A549 (cell line): Measurements from ENCODE around the gene OR2V1. TPM values are rescaled to one million over a fixed set of nuclear protein-coding genes. Genes with fewer than 3 reads are reported as not detected.
A peak's percentile ranks its signal among the peaks of the same experiment; 100 is the strongest.

ENCODE experiments used
- ATAC-seq, 2 experiments: fragments of 200-7000 bp in 1 of 2; fragments of >200 bp in 1 of 2; cut with Nextera tagmentation in 1 of 2; cut with Tn5 transposase in 1 of 2; 3 replicates each; pipeline versions ENCODE4 v1.8.0 to v1.9.1; 2018 to 2020; ENCODE audit warnings: mild to moderate bottlenecking in 1 of 2, moderate library complexity in 1 of 2
- CTCF ChIA-PET: fragments of 300-600 bp; sonication (Branson Sonifier 250); formaldehyde crosslinking; extraction: SDS; loops from one replicate; lab custom pipeline; 2021; ENCODE audit warnings: antibody characterized with exemption, inconsistent platforms; lab: Yijun Ruan, JAX
- POLR2A ChIA-PET: fragments of 350-600 bp; formaldehyde crosslinking; extraction: SDS; loops from one replicate; lab custom pipeline; 2021; ENCODE audit warnings: antibody characterized with exemption, inconsistent platforms; lab: Yijun Ruan, JAX
- DNase-seq, 2 experiments: peaks; one replicate each; pipeline versions ENCODE4 v3.0.0 to v3.0.0-alpha.2; 2011 to 2016; ENCODE audit warnings: low read depth in 1 of 2, low spot score in 1 of 2
- FAIRE-seq: peaks from 2 replicates; lab custom pipeline; 2011; peaks lifted over from hg19 to GRCh38; lab: Jason Lieb, UNC
- H3K27ac ChIP-seq, 2 experiments: fragments of >200 bp; sonication (Bioruptor Twin); formaldehyde crosslinking; 3 replicates each; pipeline ENCODE4 v1.5.1; 2016 to 2017
- H3K4me1 ChIP-seq: fragments of >200 bp; sonication (Bioruptor Twin); formaldehyde crosslinking; 3 replicates; pipeline ENCODE4 v1.6.1; 2016
- H3K4me2 ChIP-seq: fragments of >200 bp; sonication (Bioruptor Twin); formaldehyde crosslinking; 3 replicates; pipeline ENCODE4 v1.6.1; 2016
- H3K4me3 ChIP-seq: fragments of >200 bp; sonication (Bioruptor Twin); formaldehyde crosslinking; 3 replicates; pipeline ENCODE4 v1.5.1; 2016
- H3K9me3 ChIP-seq: fragments of >200 bp; sonication (Bioruptor Twin); formaldehyde crosslinking; 3 replicates; pipeline ENCODE4 v1.6.1; 2016
- BHLHE40 ChIP-seq: IDR thresholded peaks from 2 replicates; pipeline ENCODE4 v1.6.1; 2012; ENCODE audit warnings: low read depth, low read length, inconsistent platforms
- CHD4 ChIP-seq: fragments of 200-600 bp; sonication (generic); IDR thresholded peaks from 2 replicates; pipeline ENCODE4 v1.6.1; 2016; ENCODE audit warnings: antibody characterized with exemption, mild to moderate bottlenecking, borderline replicate concordance
- FOSL2 ChIP-seq, 2 experiments: fragments of 450-650 bp in 1 of 2; fragments of >200 bp in 1 of 2; sonication (Bioruptor Twin) in 1 of 2; formaldehyde crosslinking; IDR thresholded peaks; 2 replicates each; pipeline versions ENCODE4 v1.5.0 to v1.6.1; 2016 to 2020; ENCODE audit warnings: mild to moderate bottlenecking in 1 of 2, moderate library complexity in 1 of 2
- KDM1A ChIP-seq: fragments of 200-600 bp; sonication (generic); IDR thresholded peaks from 2 replicates; pipeline ENCODE4 v1.6.1; 2016; ENCODE audit warnings: low read depth, mild to moderate bottlenecking
- RAD21 ChIP-seq, 2 experiments: fragments of >200 bp in 1 of 2; sonication (Bioruptor Twin) in 1 of 2; formaldehyde crosslinking in 1 of 2; IDR thresholded peaks in 1 of 2; conservative IDR thresholded peaks in 1 of 2; 2 replicates in 1 of 2; 3 replicates in 1 of 2; pipeline ENCODE4 v1.6.1; 2012 to 2018; ENCODE audit warnings: inconsistent platforms in 1 of 2
- RFX5 ChIP-seq: fragments of 450-650 bp; IDR thresholded peaks from 2 replicates; pipeline ENCODE4 v1.7.1; 2014; ENCODE audit warnings: antibody characterized with exemption, mild to moderate bottlenecking, moderate library complexity
- SMC3 ChIP-seq: fragments of >200 bp; sonication (Bioruptor Twin); formaldehyde crosslinking; IDR thresholded peaks from 3 replicates; pipeline ENCODE4 v1.6.1; 2018; ENCODE audit warnings: inconsistent platforms
- SREBF2 ChIP-seq: fragments of 450-650 bp; IDR thresholded peaks from 2 replicates; pipeline ENCODE4 v1.6.1; 2014; ENCODE audit warnings: mild to moderate bottlenecking, moderate library complexity
- WGBS: methylation state at CpG from one replicate; pipeline ENCODE4 v1.1.6; 2017; ENCODE audit errors: missing lambda C conversion rate; 5-methylcytosine and 5-hydroxymethylcytosine counted together
- polyA plus RNA-seq, 4 experiments: library from polyadenylated mRNA; depleted of rRNA in 3 of 4; stranded (reverse); fragments of >200 nt; fragmentation: RNase III in 1 of 4; extraction: RNeasy Plus Mini Kit Qiagen cat#74134 plus additional on column Dnase treatment in 1 of 4; gene quantifications; 2 replicates in 3 of 4; 3 replicates in 1 of 4; pipeline ENCODE4 v1.2.3, GENCODE V29; 2011 to 2017
- TF ChIP-seq, protein P1 (sequence below): fragments of 150-350 bp; IDR thresholded peaks from 2 replicates; pipeline ENCODE4 v1.6.1; 2014; ENCODE audit warnings: low read depth, mild to moderate bottlenecking, low read length
- TF ChIP-seq, protein P2 (sequence below): fragments of 250-450 bp; sonication (Bioruptor Pico); IDR thresholded peaks from 2 replicates; pipeline ENCODE4 v1.5.0; 2020; ENCODE audit warnings: low read depth, mild to moderate bottlenecking, moderate library complexity
- TF ChIP-seq, protein P3 (sequence below): fragments of >200 bp; sonication (Bioruptor Twin); formaldehyde crosslinking; IDR thresholded peaks from 3 replicates; pipeline ENCODE4 v1.6.1; 2016
- TF ChIP-seq, protein P4 (sequence below): fragments of >200 bp; sonication (Bioruptor Twin); formaldehyde crosslinking; IDR thresholded peaks from 3 replicates; pipeline ENCODE4 v1.5.1; 2016
- TF ChIP-seq, protein P5 (sequence below): fragments of 200-600 bp; sonication (generic); IDR thresholded peaks from 2 replicates; pipeline ENCODE4 v1.6.1; 2016; ENCODE audit warnings: antibody characterized with exemption, mild to moderate bottlenecking, moderate library complexity

The OR2V1 gene
- polyA plus RNA-seq, 2 of the 4 experiments (the other 2 are of a cell fraction), result not detected

DNA sequence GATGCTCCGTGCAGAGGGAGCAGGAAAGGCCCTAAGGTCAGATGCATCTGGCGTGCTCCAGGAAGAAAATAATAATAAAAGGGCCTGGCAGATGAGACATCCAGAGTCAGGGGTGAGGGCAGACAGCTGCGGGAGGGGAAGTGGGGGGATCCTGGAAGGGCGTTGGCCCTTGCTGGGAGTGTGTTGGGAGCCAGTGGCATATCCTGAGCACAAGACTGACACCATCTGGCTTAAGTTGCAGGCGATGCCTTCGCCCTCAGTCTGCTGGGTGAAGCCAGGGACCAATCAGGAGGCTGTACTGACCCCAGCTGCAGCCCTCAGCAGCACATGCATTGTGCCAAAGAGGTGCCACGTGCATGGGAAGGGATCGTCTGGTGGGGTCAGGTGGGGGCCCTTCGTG lies 20.2 kb upstream of the OR2V1 start:
- peak; percentile 62 to 85; a peak in 4 of 6 replicates for ATAC-seq
- ChIA-PET CTCF (interaction anchor here (1.7 to 3.9 kb wide), 5 partner anchors 9 to 282 kb away, joined by 4 to 24 read pairs (median 6); no protein-coding TSS in a partner anchor), POLR2A (no interaction called here)
- Histone ChIP-seq H3K27ac (no peak overlapping the region), H3K9me3 (no peaks in the 10 kb centered on the region), H3K4me2 (no peak overlapping the region), H3K4me3 (no peak overlapping the region), H3K4me1 (peaks cover 4% of the 10 kb centered on the region; the same call in 1 of the 3 replicates)
- TF ChIP-seq, protein P1, sequence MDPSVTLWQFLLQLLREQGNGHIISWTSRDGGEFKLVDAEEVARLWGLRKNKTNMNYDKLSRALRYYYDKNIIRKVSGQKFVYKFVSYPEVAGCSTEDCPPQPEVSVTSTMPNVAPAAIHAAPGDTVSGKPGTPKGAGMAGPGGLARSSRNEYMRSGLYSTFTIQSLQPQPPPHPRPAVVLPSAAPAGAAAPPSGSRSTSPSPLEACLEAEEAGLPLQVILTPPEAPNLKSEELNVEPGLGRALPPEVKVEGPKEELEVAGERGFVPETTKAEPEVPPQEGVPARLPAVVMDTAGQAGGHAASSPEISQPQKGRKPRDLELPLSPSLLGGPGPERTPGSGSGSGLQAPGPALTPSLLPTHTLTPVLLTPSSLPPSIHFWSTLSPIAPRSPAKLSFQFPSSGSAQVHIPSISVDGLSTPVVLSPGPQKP, result no peak
- TF ChIP-seq RAD21 (conservative IDR thresholded peaks at IDR 0.05 in 1 of 2, IDR thresholded peaks at IDR 0.05 in 1 of 2) (peak; percentile 39 to 42; a peak in 3 of 5 replicates), SMC3 (peak; percentile 24; the same call in 1 of the 3 replicates)
- no peak for FAIRE-seq
- 41% methylated on average over 9 of the region's 9 CpGs for WGBS
- DNase-seq, result peak in 1 of 2 experiments; percentile 56

DNA sequence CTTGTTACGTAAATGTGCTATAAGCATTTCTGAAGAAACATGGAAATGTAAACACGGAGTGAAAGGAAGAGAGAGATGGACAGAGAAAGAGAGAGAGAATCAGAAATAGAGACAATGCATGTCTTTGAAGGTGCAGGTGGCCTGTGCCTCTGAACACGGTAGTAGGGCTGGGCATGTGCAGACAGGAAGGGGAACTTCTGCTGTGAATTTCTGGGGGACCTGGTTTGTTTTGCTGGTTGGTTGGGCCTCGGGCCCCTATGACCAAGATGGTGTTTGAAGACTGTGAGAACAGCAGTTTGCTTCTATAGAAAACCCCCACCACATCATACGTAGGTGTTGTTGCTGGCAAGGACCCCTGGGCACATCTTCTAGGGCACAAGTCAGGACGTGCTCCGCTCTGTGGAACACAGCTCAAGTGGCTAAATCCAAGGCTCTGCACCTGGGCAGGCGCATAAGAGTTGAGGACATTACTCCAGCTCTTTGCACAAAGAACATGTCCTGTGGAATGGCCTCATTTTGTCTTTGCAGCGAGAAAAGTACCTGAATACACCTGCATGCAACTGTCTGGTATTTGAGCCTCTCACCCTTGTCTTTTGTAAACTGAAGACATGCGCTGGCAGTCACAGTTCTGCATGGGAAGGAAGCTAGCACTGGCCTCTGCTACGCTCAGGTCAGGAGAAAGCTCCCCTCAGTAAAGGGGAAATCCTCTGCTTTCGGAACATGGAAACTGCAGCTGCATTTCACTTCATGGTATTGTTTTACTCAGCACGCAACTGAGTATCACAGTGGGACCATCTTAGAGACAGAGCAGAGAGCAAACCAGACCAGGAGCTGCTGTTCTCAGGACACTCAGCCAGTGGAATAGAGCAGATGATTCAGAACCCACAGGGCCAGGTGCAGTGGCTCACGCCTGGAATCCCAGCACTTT lies 19.1 kb upstream of the OR2V1 start:
- Histone ChIP-seq H3K4me2 (no peak overlapping the region), H3K4me1 (peaks cover 4% of the 10 kb centered on the region; the same call in 1 of the 3 replicates)
- CTCF ChIA-PET, result interaction anchor here (0.7 to 3.9 kb wide), 4 partner anchors 10 to 281 kb away, joined by 3 to 24 read pairs (median 8); no protein-coding TSS in a partner anchor

DNA sequence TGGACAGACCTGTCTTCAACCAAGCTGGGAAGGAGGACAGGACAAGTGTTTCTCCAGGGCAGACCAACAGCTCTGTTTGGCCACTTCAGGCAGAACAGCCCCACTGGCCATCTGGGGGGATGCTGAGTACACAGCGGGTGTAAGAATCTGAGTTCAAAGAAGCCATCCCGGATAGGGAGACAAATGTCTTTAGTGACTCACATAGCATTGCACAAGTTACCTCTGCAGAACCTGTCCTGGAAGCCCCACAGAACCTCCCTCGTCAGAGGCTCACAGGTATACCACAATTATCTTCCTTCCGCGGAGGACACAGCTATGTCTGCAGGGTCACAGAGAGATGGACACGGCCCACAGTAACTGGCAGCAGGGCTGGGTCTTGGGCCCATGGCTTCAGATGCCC lies 18.4 kb upstream of the OR2V1 start:
- ChIA-PET POLR2A (no interaction called here), CTCF (interaction anchor here (0.7 to 3.9 kb wide), 3 partner anchors 19 to 281 kb away, joined by 3 to 24 read pairs (median 3); no protein-coding TSS in a partner anchor)
- ATAC-seq (no peak), DNase-seq (no peak), FAIRE-seq (no peak)
- no peak overlapping the region for H3K4me2 ChIP-seq
- H3K9me3 ChIP-seq, result no peaks in the 10 kb centered on the region
- 62% methylated on average over 6 of the region's 6 CpGs for WGBS
- H3K27ac ChIP-seq, result no peak overlapping the region
- peaks cover 4% of the 10 kb centered on the region; the same call in 1 of the 3 replicates for H3K4me1 ChIP-seq
- no peak overlapping the region for H3K4me3 ChIP-seq
- TF ChIP-seq, protein P2, sequence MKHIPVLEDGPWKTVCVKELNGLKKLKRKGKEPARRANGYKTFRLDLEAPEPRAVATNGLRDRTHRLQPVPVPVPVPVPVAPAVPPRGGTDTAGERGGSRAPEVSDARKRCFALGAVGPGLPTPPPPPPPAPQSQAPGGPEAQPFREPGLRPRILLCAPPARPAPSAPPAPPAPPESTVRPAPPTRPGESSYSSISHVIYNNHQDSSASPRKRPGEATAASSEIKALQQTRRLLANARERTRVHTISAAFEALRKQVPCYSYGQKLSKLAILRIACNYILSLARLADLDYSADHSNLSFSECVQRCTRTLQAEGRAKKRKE (CRISPR knock-in tag), result no peak
- TF ChIP-seq KDM1A (no peak), RFX5 (no peak), SREBF2 (no peak)
- TF ChIP-seq, protein P3, sequence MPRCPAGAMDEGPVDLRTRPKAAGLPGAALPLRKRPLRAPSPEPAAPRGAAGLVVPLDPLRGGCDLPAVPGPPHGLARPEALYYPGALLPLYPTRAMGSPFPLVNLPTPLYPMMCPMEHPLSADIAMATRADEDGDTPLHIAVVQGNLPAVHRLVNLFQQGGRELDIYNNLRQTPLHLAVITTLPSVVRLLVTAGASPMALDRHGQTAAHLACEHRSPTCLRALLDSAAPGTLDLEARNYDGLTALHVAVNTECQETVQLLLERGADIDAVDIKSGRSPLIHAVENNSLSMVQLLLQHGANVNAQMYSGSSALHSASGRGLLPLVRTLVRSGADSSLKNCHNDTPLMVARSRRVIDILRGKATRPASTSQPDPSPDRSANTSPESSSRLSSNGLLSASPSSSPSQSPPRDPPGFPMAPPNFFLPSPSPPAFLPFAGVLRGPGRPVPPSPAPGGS, result no peak
- TF ChIP-seq, protein P4, sequence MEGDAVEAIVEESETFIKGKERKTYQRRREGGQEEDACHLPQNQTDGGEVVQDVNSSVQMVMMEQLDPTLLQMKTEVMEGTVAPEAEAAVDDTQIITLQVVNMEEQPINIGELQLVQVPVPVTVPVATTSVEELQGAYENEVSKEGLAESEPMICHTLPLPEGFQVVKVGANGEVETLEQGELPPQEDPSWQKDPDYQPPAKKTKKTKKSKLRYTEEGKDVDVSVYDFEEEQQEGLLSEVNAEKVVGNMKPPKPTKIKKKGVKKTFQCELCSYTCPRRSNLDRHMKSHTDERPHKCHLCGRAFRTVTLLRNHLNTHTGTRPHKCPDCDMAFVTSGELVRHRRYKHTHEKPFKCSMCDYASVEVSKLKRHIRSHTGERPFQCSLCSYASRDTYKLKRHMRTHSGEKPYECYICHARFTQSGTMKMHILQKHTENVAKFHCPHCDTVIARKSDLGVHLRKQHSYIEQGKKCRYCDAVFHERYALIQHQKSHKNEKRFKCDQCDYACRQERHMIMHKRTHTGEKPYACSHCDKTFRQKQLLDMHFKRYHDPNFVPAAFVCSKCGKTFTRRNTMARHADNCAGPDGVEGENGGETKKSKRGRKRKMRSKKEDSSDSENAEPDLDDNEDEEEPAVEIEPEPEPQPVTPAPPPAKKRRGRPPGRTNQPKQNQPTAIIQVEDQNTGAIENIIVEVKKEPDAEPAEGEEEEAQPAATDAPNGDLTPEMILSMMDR, result no peak

More for the DNA sequence above, 19.1 kb upstream of the OR2V1 start:
- POLR2A ChIA-PET, result no interaction called here
- ATAC-seq (no peak; a peak in 1 of 6 replicates), FAIRE-seq (no peak), DNase-seq (no peak)
- no peak overlapping the region for H3K27ac ChIP-seq
- H3K9me3 ChIP-seq, result no peaks in the 10 kb centered on the region
- 79% methylated on average over 14 of the region's 14 CpGs for WGBS
- TF ChIP-seq, protein P4, result no peak
- no peak for TF ChIP-seq FOSL2 (IDR thresholded peaks at IDR 0.05)
- no peak for TF ChIP-seq FOSL2 (CRISPR knock-in tag; IDR thresholded peaks at IDR 0.05)
- TF ChIP-seq SMC3, result no peak
- TF ChIP-seq CHD4, result no peak
- TF ChIP-seq BHLHE40, result no peak
- TF ChIP-seq, protein P5, sequence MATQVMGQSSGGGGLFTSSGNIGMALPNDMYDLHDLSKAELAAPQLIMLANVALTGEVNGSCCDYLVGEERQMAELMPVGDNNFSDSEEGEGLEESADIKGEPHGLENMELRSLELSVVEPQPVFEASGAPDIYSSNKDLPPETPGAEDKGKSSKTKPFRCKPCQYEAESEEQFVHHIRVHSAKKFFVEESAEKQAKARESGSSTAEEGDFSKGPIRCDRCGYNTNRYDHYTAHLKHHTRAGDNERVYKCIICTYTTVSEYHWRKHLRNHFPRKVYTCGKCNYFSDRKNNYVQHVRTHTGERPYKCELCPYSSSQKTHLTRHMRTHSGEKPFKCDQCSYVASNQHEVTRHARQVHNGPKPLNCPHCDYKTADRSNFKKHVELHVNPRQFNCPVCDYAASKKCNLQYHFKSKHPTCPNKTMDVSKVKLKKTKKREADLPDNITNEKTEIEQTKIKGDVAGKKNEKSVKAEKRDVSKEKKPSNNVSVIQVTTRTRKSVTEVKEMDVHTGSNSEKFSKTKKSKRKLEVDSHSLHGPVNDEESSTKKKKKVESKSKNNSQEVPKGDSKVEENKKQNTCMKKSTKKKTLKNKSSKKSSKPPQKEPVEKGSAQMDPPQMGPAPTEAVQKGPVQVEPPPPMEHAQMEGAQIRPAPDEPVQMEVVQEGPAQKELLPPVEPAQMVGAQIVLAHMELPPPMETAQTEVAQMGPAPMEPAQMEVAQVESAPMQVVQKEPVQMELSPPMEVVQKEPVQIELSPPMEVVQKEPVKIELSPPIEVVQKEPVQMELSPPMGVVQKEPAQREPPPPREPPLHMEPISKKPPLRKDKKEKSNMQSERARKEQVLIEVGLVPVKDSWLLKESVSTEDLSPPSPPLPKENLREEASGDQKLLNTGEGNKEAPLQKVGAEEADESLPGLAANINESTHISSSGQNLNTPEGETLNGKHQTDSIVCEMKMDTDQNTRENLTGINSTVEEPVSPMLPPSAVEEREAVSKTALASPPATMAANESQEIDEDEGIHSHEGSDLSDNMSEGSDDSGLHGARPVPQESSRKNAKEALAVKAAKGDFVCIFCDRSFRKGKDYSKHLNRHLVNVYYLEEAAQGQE, result no peak
- H3K4me3 ChIP-seq, result no peak overlapping the region
